IMR-90 (cell line): ENCODE results near the gene ALDH1B1. TPM values are rescaled to one million over a fixed set of nuclear protein-coding genes. Genes with fewer than 3 reads are reported as not detected.

Source experiments
- ATAC-seq: fragments of 200-7000 bp; cut with Tn5 transposase; 2 replicates; pipeline ENCODE4 v1.9.1; 2020; ENCODE audit warnings: low read depth, mild to moderate bottlenecking, moderate library complexity
- BruUV-seq: library from RNA; stranded (reverse); fragments of 400-500 nt; replicated peaks from 2 replicates; lab custom pipeline; 2021; lab: Mats Ljungman, UMichigan
- CTCF ChIA-PET: fragments of 300-600 bp; formaldehyde crosslinking; extraction: SDS; loops from one replicate; lab custom pipeline; 2021; ENCODE audit warnings: antibody characterized with exemption; lab: Yijun Ruan, JAX
- POLR2A ChIA-PET: fragments of 300-600 bp; sonication (Branson Sonifier 250); formaldehyde crosslinking; loops from one replicate; lab custom pipeline; 2022; ENCODE audit warnings: antibody characterized with exemption; ENCODE audit not compliant: unreplicated experiment; lab: Charles Lee
- DNase-seq: peaks from one replicate; pipeline ENCODE4 v3.0.0; 2013
- H2AFZ ChIP-seq: replicated peaks from 2 replicates; pipeline ENCODE3; 2013; ENCODE audit warnings: low read length, mild to moderate bottlenecking; ENCODE audit not compliant: poor library complexity
- H2AK5ac ChIP-seq: 2 replicates; pipeline ENCODE4 v1.6.1; 2013; ENCODE audit warnings: low read depth, low read length, inconsistent platforms
- H2AK9ac ChIP-seq: replicated peaks from 2 replicates; pipeline ENCODE3; 2013; ENCODE audit warnings: mild to moderate bottlenecking, low read depth, low read length, moderate library complexity; ENCODE audit not compliant: poor library complexity
- H2BK120ac ChIP-seq: 2 replicates; pipeline ENCODE4 v1.6.1; 2013; ENCODE audit warnings: low read depth, low read length, inconsistent platforms
- H2BK15ac ChIP-seq: 3 replicates; pipeline ENCODE4 v1.6.1; 2013; ENCODE audit warnings: low read depth, low read length, inconsistent platforms
- H2BK20ac ChIP-seq: 2 replicates; pipeline ENCODE4 v1.6.1; 2013; ENCODE audit warnings: low read depth, mild to moderate bottlenecking, inconsistent platforms, low read length, moderate library complexity
- H2BK5ac ChIP-seq: 2 replicates; pipeline ENCODE4 v1.6.1; 2013; ENCODE audit warnings: mild to moderate bottlenecking, low read depth, low read length, inconsistent platforms; ENCODE audit not compliant: poor library complexity, severe bottlenecking
- H3K14ac ChIP-seq: replicated peaks from 2 replicates; pipeline ENCODE4 v1.6.1; 2013; ENCODE audit warnings: low read depth, low read length, inconsistent platforms
- H3K18ac ChIP-seq: 2 replicates; pipeline ENCODE4 v1.6.1; 2013; ENCODE audit warnings: low read depth, low read length, control low read depth
- H3K23ac ChIP-seq: 2 replicates; pipeline ENCODE4 v1.6.1; 2013; ENCODE audit warnings: low read depth, low read length, inconsistent platforms
- H3K27ac ChIP-seq: 2 replicates; pipeline ENCODE4 v1.5.1; 2013; ENCODE audit warnings: mild to moderate bottlenecking, control low read depth, low read length; ENCODE audit not compliant: insufficient read depth
- H3K27me3 ChIP-seq: 2 replicates; pipeline ENCODE4 v1.6.1; 2013; ENCODE audit warnings: low read length; ENCODE audit not compliant: control insufficient read depth, insufficient read depth
- H3K36me3 ChIP-seq: 2 replicates; pipeline ENCODE4 v1.6.1; 2013; ENCODE audit warnings: low read length, mixed read lengths; ENCODE audit not compliant: control insufficient read depth, insufficient read depth
- H3K4ac ChIP-seq: 2 replicates; pipeline ENCODE4 v1.6.1; 2013; ENCODE audit warnings: low read depth, low read length, inconsistent platforms
- H3K4me1 ChIP-seq: 2 replicates; pipeline ENCODE4 v1.6.1; 2013; ENCODE audit warnings: low read length, mixed read lengths; ENCODE audit not compliant: control insufficient read depth, insufficient read depth
- H3K4me2 ChIP-seq: 2 replicates; pipeline ENCODE4 v1.6.1; 2013; ENCODE audit warnings: low read depth, mild to moderate bottlenecking, control low read depth, low read length, moderate library complexity
- H3K4me3 ChIP-seq: 2 replicates; pipeline ENCODE4 v1.5.1; 2013; ENCODE audit warnings: low read depth, mild to moderate bottlenecking, control low read depth, low read length, moderate library complexity; ENCODE audit not compliant: insufficient read depth
- H3K56ac ChIP-seq: 2 replicates; pipeline ENCODE4 v1.6.1; 2013; ENCODE audit warnings: low read length, inconsistent platforms; ENCODE audit not compliant: insufficient read depth; ENCODE audit errors: extremely low read depth
- H3K79me1 ChIP-seq, 2 experiments: 2 replicates each; pipeline ENCODE4 v1.6.1; 2013; ENCODE audit warnings: low read length in 2 of 2, inconsistent platforms in 1 of 2, low read depth in 1 of 2
- H3K9ac ChIP-seq: 2 replicates; pipeline ENCODE4 v1.6.1; 2013; ENCODE audit warnings: low read depth, low read length, control low read depth
- H3K9me1 ChIP-seq: 2 replicates; pipeline ENCODE4 v1.6.1; 2013; ENCODE audit warnings: low read length, inconsistent platforms; ENCODE audit not compliant: insufficient read depth
- H3K9me3 ChIP-seq: 2 replicates; pipeline ENCODE4 v1.6.1; 2013; ENCODE audit warnings: low read length; ENCODE audit not compliant: control insufficient read depth, insufficient read depth
- H4K20me1 ChIP-seq: 2 replicates; pipeline ENCODE4 v1.6.1; 2013; ENCODE audit warnings: low read length, inconsistent platforms; ENCODE audit not compliant: insufficient read depth
- H4K5ac ChIP-seq: 2 replicates; pipeline ENCODE4 v1.6.1; 2013; ENCODE audit warnings: mild to moderate bottlenecking, low read depth, low read length, control low read depth
- H4K8ac ChIP-seq, 2 experiments: 2 replicates each; pipeline ENCODE4 v1.6.1; 2013; ENCODE audit warnings: low read depth in 2 of 2, low read length in 2 of 2, control low read depth in 1 of 2, inconsistent platforms in 1 of 2
- H4K91ac ChIP-seq: 2 replicates; pipeline ENCODE4 v1.6.1; 2013; ENCODE audit warnings: low read depth, low read length, inconsistent platforms; ENCODE audit not compliant: insufficient read depth
- BHLHE40 ChIP-seq: fragments of 150-350 bp; IDR thresholded peaks from 2 replicates; pipeline ENCODE4 v1.6.1; 2016; ENCODE audit warnings: mild to moderate bottlenecking, low read depth, low read length
- CEBPB ChIP-seq: IDR thresholded peaks from 2 replicates; pipeline ENCODE4 v1.6.1; 2012; ENCODE audit warnings: low read depth, low read length, improper control_type of control experiment
- CHD1 ChIP-seq: IDR thresholded peaks from 2 replicates; pipeline ENCODE4 v1.6.1; 2012; ENCODE audit warnings: low read depth, low read length, improper control_type of control experiment
- CTCF ChIP-seq: conservative IDR thresholded peaks from 2 replicates; pipeline ENCODE4 v1.5.1; 2012; ENCODE audit warnings: mild to moderate bottlenecking, low read depth, low read length, improper control_type of control experiment
- ELK1 ChIP-seq: fragments of 150-350 bp; IDR thresholded peaks from 2 replicates; pipeline ENCODE4 v1.6.1; 2016; ENCODE audit warnings: low read depth, mild to moderate bottlenecking, low read length, moderate library complexity, borderline replicate concordance
- FOS ChIP-seq: fragments of 150-350 bp; IDR thresholded peaks from 2 replicates; pipeline ENCODE4 v1.6.1; 2016; ENCODE audit warnings: low read depth, low read length
- MAZ ChIP-seq: IDR thresholded peaks from 2 replicates; pipeline ENCODE4 v1.6.1; 2012; ENCODE audit warnings: low read depth, mild to moderate bottlenecking, low read length, improper control_type of control experiment, moderate library complexity, borderline replicate concordance
- MXI1 ChIP-seq: IDR thresholded peaks from 2 replicates; pipeline ENCODE4 v1.6.1; 2012; ENCODE audit warnings: low read depth, mild to moderate bottlenecking, low read length, moderate library complexity, borderline replicate concordance
- RAD21 ChIP-seq: IDR thresholded peaks from 2 replicates; pipeline ENCODE4 v1.6.1; 2012; ENCODE audit warnings: low read length, improper control_type of control experiment
- RCOR1 ChIP-seq: IDR thresholded peaks from 2 replicates; pipeline ENCODE4 v1.6.1; 2012; ENCODE audit warnings: mild to moderate bottlenecking, low read length, improper control_type of control experiment; ENCODE audit not compliant: insufficient replicate concordance
- RFX5 ChIP-seq: IDR thresholded peaks from 2 replicates; pipeline ENCODE4 v1.8.0; 2012; ENCODE audit warnings: low read depth, mild to moderate bottlenecking, low read length, moderate library complexity
- SMC3 ChIP-seq: fragments of 150-350 bp; IDR thresholded peaks from 2 replicates; pipeline ENCODE4 v1.6.1; 2016; ENCODE audit warnings: low read depth, mild to moderate bottlenecking, antibody characterized with exemption, low read length, moderate library complexity
- USF2 ChIP-seq: fragments of 150-350 bp; IDR thresholded peaks from 2 replicates; pipeline ENCODE4 v1.6.1; 2017; ENCODE audit warnings: mild to moderate bottlenecking, antibody characterized with exemption, low read length, low read depth
- WGBS, 2 experiments: methylation state at CpG; one replicate each; pipeline versions ENCODE4 v1.1.5 to v1.1.7; 2013; ENCODE audit warnings: missing lambda C conversion rate in 2 of 2; ENCODE audit not compliant: insufficient read length in 1 of 2; ENCODE audit errors: extremely low coverage in 2 of 2; 5-methylcytosine and 5-hydroxymethylcytosine counted together
- dilution Hi-C: fragments of 300-500 bp; cut with HindIII; formaldehyde crosslinking; loops from one replicate; pipeline ENCODE4 v1.14.3; 2018; ENCODE audit warnings: low sequenced_read_pairs; ENCODE audit not compliant: unreplicated experiment
- in situ Hi-C: fragments of 300-500 bp; cut with MboI; formaldehyde crosslinking; loops from 3 replicates; pipeline ENCODE4 v1.14.3; 2019; ENCODE audit warnings: low sequenced_read_pairs, inconsistent platforms, mixed read lengths
- intact Hi-C: fragments of 100-400 bp; cut with micrococcal nuclease; formaldehyde crosslinking; loops from 2 replicates; pipeline ENCODE4 v1.10.0; 2022
- polyA plus RNA-seq, 3 experiments: library from polyadenylated mRNA; depleted of rRNA; stranded (reverse); fragments of >200 nt; gene quantifications; 2 replicates each; pipeline ENCODE4 v1.2.3, GENCODE V29; 2012; ENCODE audit warnings: low replicate concordance in 1 of 3
- total RNA-seq: library from RNA; depleted of rRNA; stranded (reverse); fragments of >200 nt; gene quantifications from 2 replicates; pipeline ENCODE4 v1.2.3, GENCODE V29; 2012

The ALDH1B1 gene
- total and polyA plus RNA-seq, 2 of the 4 experiments (the other 2 are of a cell fraction) = 29.6 to 37.6 TPM

GRCh38 chr9:38368731-38369130 is 23.8 kb upstream of the ALDH1B1 start:
- ChIA-PET POLR2A (no interaction called here), CTCF (no interaction called here)
- no peak overlapping the region for H4K91ac ChIP-seq
- H3K79me1 ChIP-seq = no peaks in the 10 kb centered on the region
- H3K18ac ChIP-seq = no peak overlapping the region
- no peak overlapping the region for H2BK5ac ChIP-seq
- WGBS, 2 experiments = no CpG with 5 or more reads among the region's 2 CpGs
- intact Hi-C loops = no loop called here
- no peak for TF ChIP-seq MXI1
- no peak for TF ChIP-seq RAD21
- TF ChIP-seq USF2 = no peak
- no peak for TF ChIP-seq CTCF
- no peak for TF ChIP-seq FOS
- TF ChIP-seq CEBPB = no peak
- no peak for TF ChIP-seq MAZ
- TF ChIP-seq ELK1 = no peak
- TF ChIP-seq CHD1 = no peak
- TF ChIP-seq RFX5 = no peak
- TF ChIP-seq BHLHE40 = no peak
- no peak for TF ChIP-seq SMC3
- no peak for TF ChIP-seq RCOR1
- no TSS peak for BruUV-seq
- no peak overlapping the region for H2BK15ac ChIP-seq
- in situ Hi-C loops = loop anchor here (10.0 to 25.0 kb wide), 3 partner anchors 284 to 881 kb away; partner anchors contain the start of gene POLR1E
- no peak overlapping the region for H3K14ac ChIP-seq
- H3K4me1 ChIP-seq = no peaks in the 10 kb centered on the region
- no peak overlapping the region for H3K56ac ChIP-seq
- no peak overlapping the region for H2BK120ac ChIP-seq
- H3K9ac ChIP-seq = no peak overlapping the region
- H3K4me3 ChIP-seq = no peak overlapping the region
- H3K27ac ChIP-seq = no peak overlapping the region
- no peak overlapping the region for H2AK9ac ChIP-seq
- DNase-seq (no peak), ATAC-seq (no peak)
- no peak overlapping the region for H2AFZ ChIP-seq
- no peaks in the 10 kb centered on the region for H3K9me3 ChIP-seq
- dilution Hi-C loops = no loop called here
- H2AK5ac ChIP-seq = no peak overlapping the region
- no peak overlapping the region for H4K5ac ChIP-seq
- no peak overlapping the region for H3K4ac ChIP-seq
- no peaks in the 10 kb centered on the region for H3K36me3 ChIP-seq
- no peak overlapping the region for H4K8ac ChIP-seq
- H3K4me2 ChIP-seq = no peak overlapping the region
- peaks cover 45% of the 10 kb centered on the region for H3K27me3 ChIP-seq
- no peaks in the 10 kb centered on the region for H4K20me1 ChIP-seq
- H2BK20ac ChIP-seq = no peak overlapping the region
- no peaks in the 10 kb centered on the region for H3K9me1 ChIP-seq
- H3K23ac ChIP-seq = no peak overlapping the region
